A673 (cell line): ENCODE measurements around the gene HLA-DOB. TPM values are rescaled to one million over a fixed set of nuclear protein-coding genes. Genes with fewer than 3 reads are reported as not detected.

Experiments used
- BruUV-seq: library from RNA; stranded (reverse); fragments of 400-500 nt; replicated peaks from 2 replicates; lab custom pipeline; 2021; lab: Mats Ljungman, UMichigan
- CTCF ChIA-PET: fragments of 300-600 bp; sonication (Branson Sonifier 250); formaldehyde crosslinking; loops from one replicate; lab custom pipeline; 2022; ENCODE audit warnings: antibody characterized with exemption; lab: Charles Lee
- POLR2A ChIA-PET: fragments of 300-600 bp; sonication (Branson Sonifier 250); formaldehyde crosslinking; loops from one replicate; lab custom pipeline; 2022; ENCODE audit warnings: antibody characterized with exemption; ENCODE audit not compliant: low non-redundant PET; lab: Charles Lee
- DNase-seq: peaks from one replicate; pipeline ENCODE4 v3.0.0-alpha.2; 2015; ENCODE audit warnings: low spot score
- H3K27ac ChIP-seq: fragments of 200-600 bp; sonication (generic); 2 replicates; pipeline ENCODE4 v1.5.1; 2016; ENCODE audit warnings: mixed run types, low read depth, mild to moderate bottlenecking, mixed read lengths, antibody characterized with exemption, low read length; ENCODE audit not compliant: poor library complexity, severe bottlenecking
- H3K27me3 ChIP-seq: fragments of 200-600 bp; sonication (generic); replicated peaks from 2 replicates; pipeline ENCODE4 v1.6.1; 2017; ENCODE audit warnings: mixed run types, low read depth, mild to moderate bottlenecking, mixed read lengths, antibody characterized with exemption, low read length; ENCODE audit not compliant: insufficient read depth, poor library complexity
- H3K36me3 ChIP-seq: fragments of 200-600 bp; sonication (generic); 2 replicates; pipeline ENCODE4 v1.6.1; 2016; ENCODE audit warnings: mixed run types, mild to moderate bottlenecking, mixed read lengths, antibody characterized with exemption, low read length; ENCODE audit not compliant: insufficient read depth, poor library complexity, severe bottlenecking
- H3K4me1 ChIP-seq: fragments of 200-600 bp; sonication (generic); 2 replicates; pipeline ENCODE4 v1.6.1; 2017; ENCODE audit warnings: mixed run types, mild to moderate bottlenecking, mixed read lengths, antibody characterized with exemption, low read length; ENCODE audit not compliant: insufficient read depth, poor library complexity, severe bottlenecking
- H3K4me3 ChIP-seq: fragments of 200-600 bp; sonication (generic); 2 replicates; pipeline ENCODE4 v1.5.1; 2016; ENCODE audit warnings: low read depth, mixed run types, mild to moderate bottlenecking, mixed read lengths, low read length; ENCODE audit not compliant: poor library complexity, severe bottlenecking
- H3K9me3 ChIP-seq: fragments of 200-600 bp; sonication (generic); 2 replicates; pipeline ENCODE4 v1.6.1; 2016; ENCODE audit warnings: mixed run types, low read depth, mild to moderate bottlenecking, mixed read lengths, antibody characterized with exemption, low read length; ENCODE audit not compliant: poor library complexity, severe bottlenecking
- CTCF ChIP-seq: fragments of 300-800, 200-600 bp; sonication (generic); conservative IDR thresholded peaks from 2 replicates; pipeline ENCODE4 v1.5.1; 2017; ENCODE audit warnings: low read depth, mild to moderate bottlenecking, antibody characterized with exemption, low read length, moderate library complexity, mixed read lengths
- EZH2 ChIP-seq: fragments of 200-600 bp; sonication (generic); IDR thresholded peaks from 2 replicates; pipeline ENCODE4 v1.6.1; 2017; ENCODE audit warnings: borderline replicate concordance, low read depth, mild to moderate bottlenecking, mixed read lengths, antibody characterized with exemption, low read length; ENCODE audit not compliant: poor library complexity, severe bottlenecking
- intact Hi-C: fragments of 100-400 bp; cut with micrococcal nuclease; formaldehyde crosslinking; loops from one replicate; pipeline ENCODE4 v1.10.0; 2022; ENCODE audit not compliant: unreplicated experiment
- total RNA-seq: library from RNA; stranded (reverse); gene quantifications from 2 replicates; pipeline ENCODE4 v1.2.3, GENCODE V29; 2021

Gene HLA-DOB
- total RNA-seq, 1 experiment from 2014 or later: 2.0 TPM

DNA sequence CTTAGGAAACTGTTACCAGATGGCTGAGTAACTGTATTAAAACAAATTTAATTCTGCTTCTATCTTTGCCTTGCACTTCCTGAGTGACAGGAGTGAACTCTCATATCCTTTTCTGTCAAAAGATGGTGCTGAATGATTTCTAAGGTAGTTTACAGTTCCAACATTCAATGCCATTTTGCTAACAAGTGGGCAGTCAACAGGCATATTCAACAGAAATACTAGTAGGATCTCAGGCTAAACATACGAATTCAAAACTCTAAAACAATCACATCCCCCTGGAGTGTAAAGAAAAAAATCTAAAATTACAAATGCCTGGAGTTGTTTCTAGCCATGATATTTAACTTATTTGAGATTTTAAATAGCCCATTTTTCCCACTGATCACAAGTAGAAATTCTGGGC, 43.9 kb upstream of the HLA-DOB start:
- H3K27ac ChIP-seq: no peak overlapping the region
- BruUV-seq: no TSS peak
- peaks cover 17% of the 10 kb centered on the region for H3K27me3 ChIP-seq
- TF ChIP-seq CTCF: no peak
- no peak for TF ChIP-seq EZH2
- intact Hi-C loops: loop anchor here (10.0 kb wide), 1 partner anchor 446 kb away; no protein-coding TSS in a partner anchor
- CTCF ChIA-PET: no interaction called here
- DNase-seq: no peak
- no peak overlapping the region for H3K4me3 ChIP-seq
- H3K4me1 ChIP-seq: no peaks in the 10 kb centered on the region
- POLR2A ChIA-PET: no interaction called here
- no peaks in the 10 kb centered on the region for H3K36me3 ChIP-seq
- H3K9me3 ChIP-seq: no peaks in the 10 kb centered on the region

DNA sequence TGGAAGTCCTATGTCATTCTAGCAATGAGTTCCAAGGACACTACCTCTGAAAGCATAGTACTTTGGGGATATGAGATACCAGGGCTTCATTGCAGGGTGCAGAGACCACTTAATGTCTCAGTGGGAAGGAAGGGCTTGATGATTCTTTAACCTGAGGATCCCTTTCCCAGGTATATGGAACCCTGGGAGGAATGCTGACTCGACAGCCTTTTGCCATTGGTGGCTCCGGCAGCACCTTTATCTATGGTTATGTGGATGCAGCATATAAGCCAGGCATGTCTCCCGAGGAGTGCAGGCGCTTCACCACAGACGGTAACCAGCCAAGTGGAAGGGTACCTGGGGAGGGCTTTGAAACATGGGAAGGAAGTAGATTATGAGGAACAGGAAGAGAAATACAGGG, 41.4 kb upstream of the HLA-DOB start:
- no peaks in the 10 kb centered on the region for H3K36me3 ChIP-seq
- H3K27me3 ChIP-seq: peaks cover 8% of the 10 kb centered on the region
- BruUV-seq: no TSS peak
- intact Hi-C loops: no loop called here
- H3K9me3 ChIP-seq: no peaks in the 10 kb centered on the region
- H3K4me3 ChIP-seq: no peak overlapping the region
- ChIA-PET CTCF (interaction anchor here (0.5 to 1.8 kb wide), 2 partner anchors 10 to 928 kb away, joined by 4 to 7 read pairs; no protein-coding TSS in a partner anchor), POLR2A (no interaction called here)
- DNase-seq: no peak
- no peaks in the 10 kb centered on the region for H3K4me1 ChIP-seq
- no peak overlapping the region for H3K27ac ChIP-seq
- TF ChIP-seq EZH2 (no peak), CTCF (no peak)

DNA sequence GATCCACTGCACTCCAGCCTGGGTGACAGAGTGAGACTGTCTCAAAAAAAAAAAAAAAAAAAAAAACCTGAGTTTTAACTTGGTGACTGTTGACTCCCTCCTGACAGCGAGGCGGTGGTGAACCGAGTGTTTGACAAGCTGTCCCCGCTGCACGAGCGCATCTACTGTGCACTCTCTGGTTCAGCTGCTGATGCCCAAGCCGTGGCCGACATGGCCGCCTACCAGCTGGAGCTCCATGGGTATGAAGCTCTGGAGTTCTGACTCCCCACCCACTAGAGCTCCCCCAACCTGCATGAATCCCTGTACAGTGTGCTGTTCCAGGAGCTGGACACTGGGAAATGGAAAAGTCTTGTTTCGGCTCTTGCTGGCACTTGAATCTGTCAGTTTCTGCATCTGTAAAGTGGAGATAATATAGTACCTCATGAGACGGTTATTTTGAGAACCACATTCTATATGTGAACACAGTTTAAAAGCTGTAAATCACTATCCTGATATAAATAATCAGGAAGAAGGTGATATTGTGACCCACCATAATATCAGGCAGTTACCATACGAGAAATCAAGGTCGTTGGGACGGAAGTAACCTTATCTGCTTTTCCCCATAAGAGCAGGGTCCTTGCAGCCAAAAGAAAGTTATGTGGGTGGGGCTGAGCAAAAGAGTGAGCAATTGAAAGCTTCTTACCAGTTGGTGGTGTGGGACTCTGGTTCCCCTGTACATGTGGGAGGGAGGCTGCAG, 40.5 kb upstream of the HLA-DOB start:
- Histone ChIP-seq H3K4me1 (no peaks in the 10 kb centered on the region), H3K27me3 (peaks cover 17% of the 10 kb centered on the region), H3K4me3 (no peak overlapping the region), H3K27ac (no peak overlapping the region), H3K36me3 (no peaks in the 10 kb centered on the region), H3K9me3 (no peaks in the 10 kb centered on the region)
- intact Hi-C loops: no loop called here
- no peak for DNase-seq
- ChIA-PET POLR2A (no interaction called here), CTCF (interaction anchor here (0.5 to 0.7 kb wide), 2 partner anchors 695 to 927 kb away, joined by 4 to 11 read pairs; no protein-coding TSS in a partner anchor)
- TF ChIP-seq EZH2: no peak
- no TSS peak for BruUV-seq
